ENCODE results near the gene RNF151.

GRCh38 chr16:1984347-1985225 is 17.9 kb downstream of the RNF151 start:
- TF ChIP-seq, protein P1, sequence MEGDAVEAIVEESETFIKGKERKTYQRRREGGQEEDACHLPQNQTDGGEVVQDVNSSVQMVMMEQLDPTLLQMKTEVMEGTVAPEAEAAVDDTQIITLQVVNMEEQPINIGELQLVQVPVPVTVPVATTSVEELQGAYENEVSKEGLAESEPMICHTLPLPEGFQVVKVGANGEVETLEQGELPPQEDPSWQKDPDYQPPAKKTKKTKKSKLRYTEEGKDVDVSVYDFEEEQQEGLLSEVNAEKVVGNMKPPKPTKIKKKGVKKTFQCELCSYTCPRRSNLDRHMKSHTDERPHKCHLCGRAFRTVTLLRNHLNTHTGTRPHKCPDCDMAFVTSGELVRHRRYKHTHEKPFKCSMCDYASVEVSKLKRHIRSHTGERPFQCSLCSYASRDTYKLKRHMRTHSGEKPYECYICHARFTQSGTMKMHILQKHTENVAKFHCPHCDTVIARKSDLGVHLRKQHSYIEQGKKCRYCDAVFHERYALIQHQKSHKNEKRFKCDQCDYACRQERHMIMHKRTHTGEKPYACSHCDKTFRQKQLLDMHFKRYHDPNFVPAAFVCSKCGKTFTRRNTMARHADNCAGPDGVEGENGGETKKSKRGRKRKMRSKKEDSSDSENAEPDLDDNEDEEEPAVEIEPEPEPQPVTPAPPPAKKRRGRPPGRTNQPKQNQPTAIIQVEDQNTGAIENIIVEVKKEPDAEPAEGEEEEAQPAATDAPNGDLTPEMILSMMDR (IDR thresholded peaks at IDR 0.05): no peak
- TF ChIP-seq POLR2A (IDR thresholded peaks at IDR 0.05) (no peak), POLR2AphosphoS5 (IDR thresholded peaks at IDR 0.05) (no peak), EP300 (IDR thresholded peaks at IDR 0.05) (no peak)
